ENCODE data around the gene FAM151A.

DNA sequence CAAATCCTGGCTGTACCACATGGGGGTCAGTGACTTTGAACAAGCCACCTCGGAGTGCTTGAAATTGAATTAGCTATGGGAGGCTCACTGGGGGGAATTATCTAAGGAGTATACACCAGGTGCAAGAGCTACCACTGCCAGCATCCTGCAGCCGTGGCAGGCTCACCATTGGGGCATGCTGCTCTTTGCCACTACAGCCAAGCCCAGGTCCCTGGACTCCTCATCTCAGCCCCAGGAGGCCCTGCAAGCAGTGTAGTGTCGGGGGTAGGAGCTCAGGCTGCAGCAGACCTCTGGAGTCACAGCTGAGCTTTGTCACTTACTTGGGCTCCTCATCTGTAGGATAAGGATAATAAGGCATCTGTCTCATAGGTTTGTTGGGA, 40.0 kb downstream of the FAM151A start:
- TF ChIP-seq, protein P1, sequence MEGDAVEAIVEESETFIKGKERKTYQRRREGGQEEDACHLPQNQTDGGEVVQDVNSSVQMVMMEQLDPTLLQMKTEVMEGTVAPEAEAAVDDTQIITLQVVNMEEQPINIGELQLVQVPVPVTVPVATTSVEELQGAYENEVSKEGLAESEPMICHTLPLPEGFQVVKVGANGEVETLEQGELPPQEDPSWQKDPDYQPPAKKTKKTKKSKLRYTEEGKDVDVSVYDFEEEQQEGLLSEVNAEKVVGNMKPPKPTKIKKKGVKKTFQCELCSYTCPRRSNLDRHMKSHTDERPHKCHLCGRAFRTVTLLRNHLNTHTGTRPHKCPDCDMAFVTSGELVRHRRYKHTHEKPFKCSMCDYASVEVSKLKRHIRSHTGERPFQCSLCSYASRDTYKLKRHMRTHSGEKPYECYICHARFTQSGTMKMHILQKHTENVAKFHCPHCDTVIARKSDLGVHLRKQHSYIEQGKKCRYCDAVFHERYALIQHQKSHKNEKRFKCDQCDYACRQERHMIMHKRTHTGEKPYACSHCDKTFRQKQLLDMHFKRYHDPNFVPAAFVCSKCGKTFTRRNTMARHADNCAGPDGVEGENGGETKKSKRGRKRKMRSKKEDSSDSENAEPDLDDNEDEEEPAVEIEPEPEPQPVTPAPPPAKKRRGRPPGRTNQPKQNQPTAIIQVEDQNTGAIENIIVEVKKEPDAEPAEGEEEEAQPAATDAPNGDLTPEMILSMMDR (IDR thresholded peaks at IDR 0.05; ENCODE audit: poor library complexity), result no peak
- no peak for TF ChIP-seq EZH2 (IDR thresholded peaks at IDR 0.05; ENCODE audit: borderline replicate concordance)
- TF ChIP-seq EZH2phosphoT487 (IDR thresholded peaks at IDR 0.05; ENCODE audit: low read depth, severe bottlenecking, unreplicated experiment), result no peak
